ENCODE data around the gene CTSC.

DNA sequence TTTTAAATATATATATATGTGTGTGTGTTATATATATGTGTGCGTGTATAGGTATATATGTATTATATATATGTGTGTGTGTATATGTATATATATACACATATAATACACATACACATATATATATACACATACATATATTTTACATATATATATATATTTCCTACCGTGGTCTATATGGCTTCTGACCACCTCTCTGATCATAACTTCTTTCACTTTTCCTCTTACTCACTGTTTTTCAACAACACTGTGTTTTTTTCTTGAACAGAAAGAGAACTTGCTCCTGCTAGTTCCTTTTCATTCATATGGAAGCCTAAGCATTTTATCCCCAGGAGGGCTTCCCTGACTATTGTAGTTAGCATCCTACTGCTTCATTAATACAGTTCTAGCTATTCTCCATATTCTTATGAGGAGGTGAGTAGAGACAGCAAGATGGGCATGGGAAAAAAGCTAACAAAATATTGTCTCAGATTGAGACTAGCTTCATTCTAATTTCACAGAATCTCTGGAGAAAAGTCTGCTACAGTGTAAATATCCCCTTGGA, 38.5 kb upstream of the CTSC start:
- TF ChIP-seq ZNF124 (CRISPR knock-in tag; IDR thresholded peaks at IDR 0.05) = no peak
- no peak for TF ChIP-seq NFYB (CRISPR knock-in tag; IDR thresholded peaks at IDR 0.05)
- TF ChIP-seq NFAT5 (CRISPR knock-in tag; IDR thresholded peaks at IDR 0.05) = no peak
- no peak for TF ChIP-seq GABPA (IDR thresholded peaks at IDR 0.05; ENCODE audit: low read depth, low read length)
- no peak for TF ChIP-seq GABPA (CRISPR knock-in tag; IDR thresholded peaks at IDR 0.05; ENCODE audit: low read depth)
- no peak for TF ChIP-seq ZNF687 (CRISPR knock-in tag; IDR thresholded peaks at IDR 0.05)
